ENCODE results near the gene TPRN. TPM values are rescaled to one million over a fixed set of nuclear protein-coding genes. Genes with fewer than 3 reads are reported as not detected.

Gene TPRN
- total RNA-seq, 4 donors from 2014 or later = 6.5 to 13.5 (median 9.9) TPM

DNA sequence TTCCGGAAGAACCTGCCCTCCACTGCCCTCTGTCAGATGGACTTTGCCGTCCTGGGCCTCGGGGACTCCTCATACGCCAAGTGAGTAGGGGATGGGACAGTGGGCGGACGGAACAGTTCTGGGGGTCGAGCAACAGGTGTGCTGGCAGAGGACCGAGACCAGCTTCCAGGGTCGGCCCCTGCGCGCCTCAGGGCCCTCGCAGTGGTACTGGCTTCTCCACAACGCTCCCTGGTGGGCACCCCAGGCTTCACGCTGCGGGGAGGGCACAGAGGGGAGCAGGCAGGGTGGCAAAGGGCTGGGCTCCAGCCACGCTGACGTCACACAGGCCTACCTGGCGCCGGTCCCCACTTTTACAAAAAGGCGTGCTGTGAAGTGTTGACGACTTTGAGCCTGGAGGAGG lies 12.0 kb upstream of the TPRN start:
- WGBS, 2 donors = 86 to 92% methylated on average over 17 to 21 of the region's 21 CpGs
- no peaks in the 10 kb centered on the region for H3K36me3 ChIP-seq

DNA sequence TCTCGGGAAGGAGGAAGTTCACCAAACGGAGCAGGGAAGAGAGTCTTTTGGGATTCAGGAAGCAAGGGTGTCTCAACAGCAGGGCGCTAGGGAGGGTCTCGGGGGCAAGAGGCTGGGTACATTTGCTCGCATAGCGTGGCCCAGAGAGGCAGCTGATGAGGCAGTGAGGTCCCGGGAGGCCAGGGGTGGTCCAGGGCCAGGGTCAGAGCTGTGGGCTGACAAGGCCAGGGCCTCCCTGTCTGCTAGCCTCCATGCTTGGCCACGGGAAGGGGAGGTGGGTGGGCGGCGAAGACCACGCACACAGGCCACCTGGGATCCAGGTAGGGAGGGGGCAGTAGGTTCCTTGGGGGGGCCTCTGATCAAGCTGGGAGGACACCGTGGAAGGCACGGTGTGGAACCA lies 11.0 kb upstream of the TPRN start:
- no peaks in the 10 kb centered on the region for H3K36me3 ChIP-seq
- WGBS, 2 donors = 85 to 91% methylated on average over 13 of the region's 13 CpGs
- no peak for DNase-seq
- H3K4me1 ChIP-seq = peaks cover 5 to 6% of the 10 kb centered on the region in 2 donors
- no peaks in the 10 kb centered on the region for H3K9me3 ChIP-seq
- no peak overlapping the region for H3K27ac ChIP-seq
- intact Hi-C loops (cut with DNase I) = no loop called here
- H3K27me3 ChIP-seq = no peaks in the 10 kb centered on the region
- no peak for TF ChIP-seq POLR2A (IDR thresholded peaks at IDR 0.05)
- TF ChIP-seq, protein P1, sequence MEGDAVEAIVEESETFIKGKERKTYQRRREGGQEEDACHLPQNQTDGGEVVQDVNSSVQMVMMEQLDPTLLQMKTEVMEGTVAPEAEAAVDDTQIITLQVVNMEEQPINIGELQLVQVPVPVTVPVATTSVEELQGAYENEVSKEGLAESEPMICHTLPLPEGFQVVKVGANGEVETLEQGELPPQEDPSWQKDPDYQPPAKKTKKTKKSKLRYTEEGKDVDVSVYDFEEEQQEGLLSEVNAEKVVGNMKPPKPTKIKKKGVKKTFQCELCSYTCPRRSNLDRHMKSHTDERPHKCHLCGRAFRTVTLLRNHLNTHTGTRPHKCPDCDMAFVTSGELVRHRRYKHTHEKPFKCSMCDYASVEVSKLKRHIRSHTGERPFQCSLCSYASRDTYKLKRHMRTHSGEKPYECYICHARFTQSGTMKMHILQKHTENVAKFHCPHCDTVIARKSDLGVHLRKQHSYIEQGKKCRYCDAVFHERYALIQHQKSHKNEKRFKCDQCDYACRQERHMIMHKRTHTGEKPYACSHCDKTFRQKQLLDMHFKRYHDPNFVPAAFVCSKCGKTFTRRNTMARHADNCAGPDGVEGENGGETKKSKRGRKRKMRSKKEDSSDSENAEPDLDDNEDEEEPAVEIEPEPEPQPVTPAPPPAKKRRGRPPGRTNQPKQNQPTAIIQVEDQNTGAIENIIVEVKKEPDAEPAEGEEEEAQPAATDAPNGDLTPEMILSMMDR (IDR thresholded peaks at IDR 0.05) = no peak
- H3K4me3 ChIP-seq (replicated peaks in 1 of 3) = no peak overlapping the region

More for the DNA sequence above, 12.0 kb upstream of the TPRN start:
- no peaks in the 10 kb centered on the region for H3K27me3 ChIP-seq
- no peak overlapping the region for H3K4me3 ChIP-seq (replicated peaks in 1 of 3)
- no peak overlapping the region for H3K27ac ChIP-seq
- TF ChIP-seq, protein P1 (IDR thresholded peaks at IDR 0.05) = no peak
- no peak for TF ChIP-seq POLR2A (IDR thresholded peaks at IDR 0.05)
- no peaks in the 10 kb centered on the region for H3K9me3 ChIP-seq
- intact Hi-C loops (cut with DNase I) = no loop called here
- DNase-seq = no peak
- no peaks in the 10 kb centered on the region for H3K4me1 ChIP-seq

DNA sequence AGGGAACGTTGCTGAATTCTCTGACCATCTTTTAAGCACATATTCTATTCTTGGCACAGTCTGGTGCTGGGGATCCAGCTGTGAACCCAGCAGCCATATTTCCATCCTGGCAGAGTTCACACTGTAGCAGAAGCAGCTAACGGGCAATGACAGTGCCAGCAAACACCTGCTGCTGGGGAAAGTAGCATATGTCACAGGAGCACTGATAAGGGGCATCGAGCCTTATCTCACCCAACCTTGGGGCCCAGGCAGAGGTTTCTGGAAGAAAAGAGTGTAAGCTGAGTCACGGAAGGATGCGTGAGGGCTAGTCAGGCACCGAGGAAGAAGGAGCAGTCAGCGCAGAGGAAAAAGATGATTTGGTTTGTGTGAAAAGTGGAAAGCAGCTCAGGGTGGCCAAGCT lies 6.1 kb upstream of the TPRN start:
- Histone ChIP-seq H3K36me3 (no peaks in the 10 kb centered on the region), H3K9me3 (no peaks in the 10 kb centered on the region), H3K4me3 (replicated peaks in 1 of 3) (no peak overlapping the region), H3K4me1 (peaks cover 30 to 42% of the 10 kb centered on the region in 2 donors), H3K27ac (no peak overlapping the region), H3K27me3 (no peaks in the 10 kb centered on the region)
- intact Hi-C loops (cut with DNase I) = no loop called here
- TF ChIP-seq, protein P1 (IDR thresholded peaks at IDR 0.05) = no peak
- no peak for TF ChIP-seq POLR2A (IDR thresholded peaks at IDR 0.05)
- DNase-seq = no peak
- WGBS, 2 donors = 80 to 84% methylated on average over 7 of the region's 7 CpGs

DNA sequence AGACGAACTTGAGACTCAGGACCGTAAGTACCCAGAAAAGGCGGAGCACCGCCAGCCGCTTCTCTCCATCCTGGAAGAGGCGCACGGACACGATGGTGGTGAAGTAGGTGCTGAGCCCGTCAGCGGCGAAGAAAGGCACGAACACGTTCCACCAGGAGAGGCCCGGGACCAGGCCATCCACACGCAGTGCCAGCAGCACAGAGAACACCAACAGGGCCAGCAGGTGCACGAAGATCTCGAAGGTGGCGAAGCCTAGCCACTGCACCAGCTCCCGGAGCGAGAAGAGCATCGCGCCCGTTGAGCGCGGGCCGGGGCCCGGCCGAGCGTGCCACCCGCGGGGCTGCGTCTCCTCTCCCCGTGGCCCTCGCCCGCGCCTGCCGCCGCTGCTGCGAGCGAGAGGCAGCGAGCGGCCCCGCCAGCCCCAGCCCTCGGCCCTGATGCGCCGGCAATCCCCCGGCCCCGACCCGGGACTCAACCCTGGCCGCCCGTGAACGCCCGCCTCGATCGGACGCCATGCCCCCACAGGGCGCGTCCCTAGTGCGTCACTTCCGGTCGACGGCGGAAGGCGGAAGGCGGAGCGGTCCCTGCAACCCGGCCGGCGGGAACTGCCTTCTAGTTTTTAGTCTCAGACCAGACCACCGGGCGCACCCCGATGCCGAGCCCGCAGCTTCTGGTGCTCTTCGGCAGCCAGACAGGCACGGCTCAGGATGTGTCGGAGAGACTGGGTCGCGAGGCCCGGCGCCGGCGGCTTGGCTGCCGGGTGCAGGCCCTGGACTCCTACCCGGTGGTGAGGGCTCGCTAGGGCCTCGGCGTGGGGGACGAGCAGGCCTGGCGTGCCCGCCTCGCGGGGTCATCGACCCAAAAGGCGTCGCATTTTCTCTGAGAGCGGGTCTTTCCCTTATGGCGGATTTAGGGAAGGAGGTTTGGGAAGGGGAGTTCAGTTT lies 4.9 kb upstream of the TPRN start, which contains the start of the genes NDOR1 and TMEM203:
Gene NDOR1 (plus strand): TSS at position 575 of the 944 bp plus-strand sequence. CDS start 78 bp downstream, at position 653.
Gene TMEM203 (minus strand): TSS at position 523 of the 944 bp plus-strand sequence. CDS start 234 bp downstream, at position 289.
- H3K4me1 ChIP-seq = peaks cover 30 to 47% of the 10 kb centered on the region in 2 donors
- peak within 1 kb of the TSS; percentile 41 to 73 (median 48) for H3K27ac ChIP-seq
- intact Hi-C loops (cut with DNase I) = no loop called here
- H3K9me3 ChIP-seq = no peaks in the 10 kb centered on the region
- no peaks in the 10 kb centered on the region for H3K27me3 ChIP-seq
- 0 to 1% methylated on average over 5 to 20 of the region's 98 CpGs for WGBS, 2 donors
- H3K36me3 ChIP-seq = no peaks in the 10 kb centered on the region
- DNase-seq = peak; percentile 87 to 92
- TF ChIP-seq, protein P1 (IDR thresholded peaks at IDR 0.05) = no peak
- TF ChIP-seq POLR2A (IDR thresholded peaks at IDR 0.05) = peak; percentile 61 to 82
- H3K4me3 ChIP-seq (replicated peaks in 1 of 3) = peak within 1 kb of the TSS; percentile 74 to 99 (median 81)

DNA sequence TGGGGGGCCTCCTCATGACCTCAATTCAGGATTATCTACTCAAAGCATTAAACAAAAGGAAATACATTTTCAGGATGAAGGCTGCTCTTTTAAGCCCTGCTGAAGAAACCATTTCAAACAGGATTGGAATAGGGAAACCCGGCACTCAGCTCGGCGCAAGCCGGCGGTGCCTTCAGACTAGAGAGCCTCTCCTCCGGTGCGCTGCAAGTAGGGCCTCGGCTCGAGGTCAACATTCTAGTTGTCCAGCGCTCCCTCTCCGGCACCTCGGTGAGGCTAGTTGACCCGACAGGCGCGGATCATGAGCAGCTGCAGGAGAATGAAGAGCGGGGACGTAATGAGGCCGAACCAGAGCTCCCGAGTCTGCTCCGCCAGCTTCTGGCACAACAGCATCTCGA lies 4.2 kb upstream of the TPRN start:
- no peak for DNase-seq
- Histone ChIP-seq H3K27me3 (no peaks in the 10 kb centered on the region), H3K27ac (peak overlapping the region in 1 of 3 donors; percentile 48), H3K9me3 (no peaks in the 10 kb centered on the region), H3K4me1 (peaks cover 30 to 49% of the 10 kb centered on the region in 2 donors), H3K4me3 (replicated peaks in 1 of 3) (peak overlapping the region; percentile 74 to 99 (median 81)), H3K36me3 (no peaks in the 10 kb centered on the region)
- intact Hi-C loops (cut with DNase I) = no loop called here
- 15 to 24% methylated on average over 9 to 17 of the region's 21 CpGs for WGBS, 2 donors
- TF ChIP-seq, protein P1 (IDR thresholded peaks at IDR 0.05) = no peak
- no peak for TF ChIP-seq POLR2A (IDR thresholded peaks at IDR 0.05)
